ENCODE measurements around the gene GTF2F2.

- TF ChIP-seq CTCF (IDR thresholded peaks at IDR 0.05) (no peak), HOXB5 (CRISPR knock-in tag; IDR thresholded peaks at IDR 0.05) (no peak), CBX2 (IDR thresholded peaks at IDR 0.05; ENCODE audit: borderline replicate concordance, low read depth) (no peak), RAD21 (conservative IDR thresholded peaks at IDR 0.05 in 1 of 2, IDR thresholded peaks at IDR 0.05 in 1 of 2) (no peak), ELK1 (IDR thresholded peaks at IDR 0.05; ENCODE audit: low read depth, low read length) (no peak), MAZ (IDR thresholded peaks at IDR 0.05; ENCODE audit: borderline replicate concordance, low read depth, low read length) (no peak), ZSCAN20 (CRISPR knock-in tag; IDR thresholded peaks at IDR 0.05) (no peak), POLR2A (IDR thresholded peaks at IDR 0.05; ENCODE audit: low read length) (no peak), REST (IDR thresholded peaks at IDR 0.05) (no peak), MAX (IDR thresholded peaks at IDR 0.05) (no peak), SMC3 (IDR thresholded peaks at IDR 0.05) (no peak)
Measured at GRCh38 chr13:45078003-45078402, 42.3 kb upstream of the GTF2F2 start.

Measured in A549 (cell line).